NCI-H2196 (cell line): Measurements from ENCODE around the gene AK9.
"Not testable (repeated sequence)": the region's sequence is repeated elsewhere in the genome, so short reads cannot be mapped to it uniquely, and the experiment has no call there.

ENCODE experiments used
- DNase-seq: peaks from one replicate; lab custom pipeline; 2025; ENCODE audit not compliant: unreplicated experiment; lab: John Stamatoyannopoulos, UW

Gene AK9

DNA sequence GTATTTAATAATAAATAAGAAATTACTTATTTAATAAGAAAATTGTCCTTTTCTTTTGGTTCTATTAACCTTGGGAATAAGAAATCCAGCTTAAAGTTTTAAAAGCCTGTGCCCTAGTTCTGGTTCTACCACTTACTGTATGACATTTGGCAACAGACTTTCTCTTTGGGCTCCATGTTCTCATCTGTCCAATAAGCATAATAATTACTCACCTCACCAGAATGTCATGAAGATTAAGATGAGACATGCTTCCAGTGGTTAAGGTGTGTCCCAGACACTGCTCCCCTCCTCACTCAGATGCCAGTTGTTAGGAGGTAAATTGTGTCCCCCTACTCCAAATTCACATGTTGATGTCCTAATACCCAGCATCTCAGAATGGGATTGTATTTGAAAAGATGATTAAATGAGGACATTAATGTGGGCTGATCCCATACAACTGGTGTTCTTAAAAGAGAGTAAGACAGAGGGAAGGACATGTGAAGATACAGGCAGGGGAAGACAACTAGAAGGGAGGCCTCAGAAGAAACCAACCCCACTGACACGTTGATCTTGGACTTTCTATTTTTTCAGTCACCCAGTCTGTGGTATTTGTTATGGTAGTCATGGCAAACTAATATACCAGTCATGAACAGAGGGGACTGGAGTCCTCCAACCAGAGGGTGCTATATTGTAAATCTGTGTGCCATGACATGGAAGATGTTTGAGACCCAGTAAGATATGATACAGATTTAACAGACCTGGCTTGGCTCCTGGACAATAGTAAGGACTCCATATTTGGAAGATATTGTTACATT lies 229.1 kb downstream of the AK9 start:
- no peak for DNase-seq

DNA sequence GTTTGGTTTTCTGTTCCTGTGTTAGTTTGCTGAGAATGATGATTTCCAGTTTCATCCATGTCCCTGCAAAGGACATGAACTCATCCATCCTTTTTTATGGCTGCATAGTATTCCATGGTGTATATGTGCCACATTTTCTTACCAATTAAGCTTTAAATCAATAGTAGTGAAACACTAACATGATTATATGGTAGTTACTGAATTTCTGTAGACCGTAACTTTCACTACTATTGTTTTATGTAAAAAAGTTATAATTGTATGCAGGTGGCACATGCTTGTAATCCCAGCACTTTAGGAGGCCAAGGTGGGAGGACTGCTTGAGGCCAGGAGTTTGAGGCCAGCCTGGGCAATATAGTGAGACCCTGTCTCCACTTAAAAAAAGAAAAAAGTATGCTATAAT lies 229.8 kb downstream of the AK9 start:
- DNase-seq: not testable (repeated sequence)

DNA sequence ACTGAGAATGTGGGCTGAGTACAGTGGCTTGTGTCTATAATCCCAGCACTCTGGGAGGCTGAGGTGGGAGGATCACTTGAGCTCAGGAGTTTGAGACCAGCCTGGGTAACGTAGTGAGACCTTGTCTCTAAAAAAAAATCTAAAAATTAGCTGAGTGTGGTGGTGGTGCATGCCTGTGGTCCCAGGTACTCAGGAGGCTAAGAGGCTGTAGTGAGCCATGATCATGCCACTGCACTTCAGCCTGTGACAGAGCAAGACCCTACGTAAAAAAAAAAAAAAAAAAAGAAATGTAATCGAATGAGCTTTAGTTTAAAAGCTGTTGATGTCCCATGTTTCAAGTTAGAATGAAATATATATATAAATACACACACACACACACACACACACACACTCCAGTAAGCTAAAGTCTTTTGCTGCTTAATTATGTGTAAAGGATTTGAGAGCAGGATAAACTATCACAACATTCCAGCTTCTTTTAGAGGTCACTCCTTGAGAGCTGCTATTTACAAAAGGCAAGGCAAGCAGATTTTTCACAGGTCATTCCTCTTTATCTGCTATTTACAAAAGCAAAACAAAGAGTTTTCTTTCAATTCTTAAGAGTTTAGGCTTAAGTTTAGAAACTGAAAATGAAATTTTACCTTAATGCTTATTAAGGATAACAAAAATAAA lies 230.7 kb downstream of the AK9 start:
- no peak for DNase-seq

DNA sequence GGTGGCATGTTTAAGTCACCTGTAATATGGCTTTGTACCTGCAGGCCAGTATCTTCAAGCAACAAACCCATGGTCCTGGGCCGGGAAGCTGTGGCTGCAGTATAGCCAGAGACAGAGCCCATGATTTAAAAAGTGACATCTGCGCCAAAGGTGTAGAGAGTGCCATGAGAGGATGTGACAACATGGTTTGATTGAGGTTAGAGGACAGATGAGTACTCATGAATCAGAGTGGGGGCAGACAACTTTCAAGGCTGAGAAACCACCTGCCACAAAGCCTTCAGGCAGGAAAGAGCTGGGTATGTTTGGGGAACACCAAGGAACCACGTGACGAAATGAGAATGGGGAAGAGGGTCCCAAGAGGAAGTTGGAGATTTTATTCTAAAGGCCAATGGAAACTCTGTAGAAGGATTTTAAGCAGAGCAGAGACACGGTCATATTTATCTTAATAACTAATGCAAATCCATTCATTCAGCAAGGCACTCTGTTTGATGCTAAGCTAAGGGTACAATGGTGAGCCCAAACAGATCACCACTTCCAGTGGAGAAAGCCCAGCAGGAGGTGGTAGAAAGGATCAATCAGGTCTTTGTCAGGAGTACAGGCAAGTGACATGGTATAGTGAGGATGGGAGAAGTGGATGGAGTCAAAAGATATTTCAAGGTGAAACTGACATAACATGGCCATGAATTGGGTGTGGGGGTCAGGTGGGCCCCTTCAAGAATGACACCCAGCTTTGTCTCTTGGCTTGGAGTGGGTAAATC lies 232.0 kb downstream of the AK9 start:
- no peak for DNase-seq

DNA sequence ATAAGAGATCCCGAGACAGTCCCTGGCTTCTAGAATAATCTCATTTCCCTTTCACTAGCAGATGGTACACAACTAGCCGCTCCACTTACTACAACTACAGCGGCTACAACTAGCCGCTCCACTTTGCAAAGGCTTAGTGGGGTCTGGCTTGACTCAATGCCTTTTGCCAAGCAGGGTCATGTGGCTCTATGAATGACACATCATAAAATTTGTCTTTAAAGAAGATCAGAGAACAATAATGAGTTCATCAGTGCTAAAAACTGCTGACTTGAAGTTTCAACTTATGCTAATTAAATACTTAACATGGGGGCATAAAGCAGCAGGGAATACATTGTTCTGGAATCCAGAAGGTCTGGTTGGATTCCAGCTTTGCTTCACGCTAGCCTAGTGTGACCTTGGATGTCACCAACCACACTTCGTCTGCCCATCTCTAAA lies 233.4 kb downstream of the AK9 start:
- no peak for DNase-seq

DNA sequence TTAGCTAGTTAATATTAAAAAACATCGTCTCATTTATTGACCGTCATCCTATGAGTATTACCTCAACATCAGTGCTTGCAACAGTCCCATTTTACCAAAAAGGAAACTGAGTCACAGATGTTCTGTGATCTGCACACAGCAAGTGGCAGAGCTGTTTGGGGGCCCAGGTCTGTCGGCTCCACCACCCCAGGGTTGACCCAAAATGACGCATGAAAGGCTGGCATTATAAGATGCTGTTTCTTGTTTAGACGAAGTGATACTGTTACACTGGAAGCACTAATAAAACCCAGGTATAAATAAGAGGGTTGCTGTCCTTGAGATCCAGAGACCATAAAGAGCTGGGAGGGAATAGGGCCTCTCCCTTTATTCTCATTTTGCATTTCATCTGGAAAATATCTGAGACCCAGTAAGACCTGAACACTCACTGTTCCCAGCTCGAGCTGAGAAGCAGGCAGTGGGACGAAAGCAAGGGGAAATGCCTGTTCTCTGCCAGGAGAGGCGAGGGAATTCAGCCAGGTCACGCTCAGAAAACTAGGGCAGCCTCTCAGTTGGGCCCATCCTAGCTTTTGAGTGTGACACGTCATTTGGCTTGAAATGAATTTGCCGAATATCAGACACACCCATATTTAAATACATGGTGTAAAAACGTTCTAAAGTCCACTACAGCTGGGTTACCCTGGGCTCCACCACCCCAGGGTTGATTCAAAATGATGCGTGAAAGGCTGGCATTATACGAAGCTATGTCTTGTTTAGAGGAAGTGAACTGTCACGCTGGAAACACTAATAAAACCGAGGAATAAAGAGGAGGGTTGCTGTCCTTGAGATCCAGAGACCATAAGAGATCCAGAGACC lies 234.1 kb downstream of the AK9 start:
- no peak for DNase-seq

DNA sequence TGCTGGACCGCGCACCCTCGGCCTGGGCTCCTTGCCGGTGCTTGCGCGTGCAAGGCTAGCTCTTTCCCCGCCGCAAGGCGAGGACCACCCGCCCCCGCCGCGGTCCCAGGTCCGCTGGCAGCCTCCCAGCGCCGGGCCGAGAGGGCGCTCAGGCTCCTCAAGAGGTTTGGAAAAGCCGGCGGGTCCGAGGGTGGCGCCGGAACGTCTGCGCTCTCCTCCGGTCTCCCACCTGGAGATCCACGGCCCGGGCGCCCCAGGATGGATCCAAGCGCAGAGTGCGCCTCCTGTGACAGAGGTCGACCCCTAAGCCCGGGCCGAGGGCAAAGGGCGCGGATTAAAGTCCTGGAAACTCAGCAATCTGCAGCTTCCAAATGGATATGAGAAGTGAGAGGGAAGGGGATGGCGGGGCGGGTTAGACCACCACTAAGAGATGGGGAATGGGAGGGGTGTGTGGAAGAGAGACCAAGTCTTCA lies 234.9 kb downstream of the AK9 start:
- peak; percentile 50 for DNase-seq

DNA sequence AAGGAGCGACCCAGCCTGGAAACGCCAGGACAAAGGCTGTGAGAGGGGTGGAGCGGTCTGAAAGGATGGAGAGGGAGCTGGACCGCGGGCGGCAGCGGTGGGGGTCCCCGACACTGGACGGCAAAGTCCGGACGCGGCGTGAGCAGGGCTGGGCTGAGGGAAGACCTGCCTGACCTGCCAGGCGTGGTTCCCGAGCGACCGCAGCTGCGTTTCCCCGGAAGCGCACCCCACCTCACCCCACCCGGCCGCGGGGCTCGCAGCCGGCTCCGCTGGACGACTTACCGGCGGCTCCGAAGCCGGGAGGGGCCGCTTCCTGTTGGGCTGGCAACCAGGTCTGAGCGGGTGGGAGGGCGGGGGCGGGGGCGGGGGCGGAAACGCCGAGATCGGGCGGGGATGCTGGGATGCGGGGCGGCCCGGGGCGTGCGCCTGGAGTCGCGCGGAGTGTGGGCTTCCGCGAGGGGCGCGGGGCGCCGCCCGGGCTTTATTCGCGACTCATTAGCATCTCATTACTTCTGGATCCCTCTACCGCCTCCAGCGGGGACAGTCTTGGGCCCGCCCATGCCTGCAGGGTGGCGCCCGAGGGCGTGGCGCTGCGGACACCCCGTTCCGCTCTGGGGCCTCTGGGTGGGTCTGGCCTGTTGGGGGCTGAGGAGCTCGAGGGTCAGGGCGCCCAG lies 235.4 kb downstream of the AK9 start, which contains the start of gene MICAL1:
TSS of gene MICAL1 (minus strand) at position 336 of the 674 bp plus-strand sequence. CDS start 1,576 bp downstream, outside the sequence.
- peak; percentile 74 for DNase-seq

DNA sequence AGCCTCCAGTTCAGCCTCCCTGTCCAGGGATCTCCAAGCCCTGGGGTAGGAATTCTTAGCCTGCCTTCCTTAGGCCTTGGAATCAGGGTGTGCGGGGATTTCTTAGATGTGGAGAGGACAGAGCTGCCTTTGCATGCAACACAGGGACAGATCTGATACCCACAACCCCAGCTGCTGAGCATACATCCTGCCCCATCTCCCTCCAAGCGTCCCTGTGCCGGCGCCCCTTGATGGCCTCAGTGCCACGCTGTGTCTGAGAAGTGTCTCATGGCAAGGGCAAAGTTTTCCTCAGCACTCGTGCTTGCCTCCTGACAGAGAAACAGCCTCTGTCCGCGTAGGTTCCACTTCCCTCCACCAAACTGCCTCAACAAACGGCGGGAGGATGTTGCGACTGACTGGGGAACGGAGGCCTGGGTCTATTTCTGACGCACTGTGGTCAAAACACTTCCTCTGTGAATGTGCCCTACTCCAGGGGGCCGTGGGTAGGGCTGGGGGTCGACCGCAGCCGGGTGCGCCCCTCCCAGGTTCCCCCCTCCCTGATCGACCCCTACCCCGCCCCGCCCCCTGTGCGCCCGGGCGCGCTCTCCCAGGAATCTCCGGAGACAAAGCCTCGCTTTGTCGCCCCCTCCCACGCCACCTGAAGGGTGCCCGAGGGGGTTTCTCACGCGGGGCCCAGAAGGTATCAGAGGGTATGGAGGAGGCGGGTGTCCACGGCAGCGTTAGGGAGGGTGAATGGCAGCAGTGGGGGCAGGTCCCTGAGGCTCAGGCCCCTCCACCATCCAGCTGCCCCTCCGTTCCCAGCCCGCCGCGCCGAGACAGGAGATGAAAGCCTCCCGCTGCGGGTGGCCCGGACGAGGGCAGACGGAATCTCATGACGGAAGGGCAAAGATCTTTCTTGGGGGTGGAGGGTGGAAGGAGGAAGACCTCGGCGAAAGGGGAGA lies 236.2 kb downstream of the AK9 start:
- DNase-seq: no peak

DNA sequence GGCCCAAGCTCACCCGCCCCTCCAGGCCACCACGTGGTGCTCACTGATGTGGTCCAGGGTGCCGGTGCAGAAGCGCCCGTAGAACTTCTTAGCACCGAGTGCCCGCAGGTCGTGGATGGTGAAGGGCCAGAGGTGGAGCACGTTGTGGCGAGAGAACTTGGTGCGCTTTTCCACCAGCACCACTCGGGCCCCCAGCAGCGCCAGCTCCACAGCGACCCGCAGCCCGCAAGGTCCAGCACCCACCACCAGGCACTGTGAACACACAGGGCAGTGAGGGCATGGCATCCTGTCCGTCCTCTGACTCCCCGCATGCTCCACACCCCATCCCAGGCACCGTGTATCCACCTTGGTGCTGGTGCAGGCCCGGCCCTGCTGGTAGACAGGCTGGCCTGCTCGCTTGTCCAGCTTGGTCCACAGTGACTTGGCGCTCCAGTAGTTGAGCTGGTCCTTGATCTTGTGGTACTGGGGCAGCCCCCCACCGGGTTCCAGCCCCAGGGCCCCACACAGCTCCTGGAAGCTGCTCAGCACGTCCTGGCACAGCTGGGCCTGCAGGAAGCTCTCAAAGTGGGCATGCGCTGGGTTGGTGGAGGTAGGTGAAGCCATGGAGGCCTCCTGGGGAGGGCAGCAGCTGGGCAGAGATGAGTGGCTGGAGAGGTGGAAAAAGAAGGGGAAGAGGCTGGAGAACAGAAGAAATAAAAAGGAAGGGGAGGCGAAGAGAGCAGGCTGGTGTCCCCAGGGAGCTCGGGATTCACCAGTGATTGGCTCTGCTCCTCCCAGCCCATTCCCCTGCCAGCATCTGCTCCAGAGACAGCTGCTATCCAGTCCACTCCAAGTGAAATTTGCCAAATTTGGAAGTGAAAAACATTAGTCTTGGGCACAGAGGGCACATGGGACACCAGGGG lies 237.2 kb downstream of the AK9 start:
- no peak for DNase-seq

DNA sequence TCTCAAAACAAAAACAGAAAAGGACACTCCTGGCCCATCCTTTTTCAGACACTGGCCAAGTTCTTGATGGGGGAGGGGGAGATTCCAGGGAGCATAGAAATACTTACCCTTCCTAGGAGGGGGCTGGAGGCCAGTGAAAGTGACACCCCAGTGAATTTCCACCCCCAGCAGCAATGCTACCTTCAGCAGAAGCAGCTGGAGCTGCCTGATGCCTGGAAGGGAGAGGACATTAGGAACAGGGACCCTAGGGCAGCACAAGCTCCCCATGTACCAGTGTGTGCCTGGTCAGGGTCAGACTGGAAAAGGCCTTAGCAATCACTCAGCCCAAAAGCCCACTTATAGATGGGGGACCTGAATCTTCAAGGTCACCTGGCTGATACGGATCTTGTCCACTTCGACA lies 237.8 kb downstream of the AK9 start:
- DNase-seq: no peak

DNA sequence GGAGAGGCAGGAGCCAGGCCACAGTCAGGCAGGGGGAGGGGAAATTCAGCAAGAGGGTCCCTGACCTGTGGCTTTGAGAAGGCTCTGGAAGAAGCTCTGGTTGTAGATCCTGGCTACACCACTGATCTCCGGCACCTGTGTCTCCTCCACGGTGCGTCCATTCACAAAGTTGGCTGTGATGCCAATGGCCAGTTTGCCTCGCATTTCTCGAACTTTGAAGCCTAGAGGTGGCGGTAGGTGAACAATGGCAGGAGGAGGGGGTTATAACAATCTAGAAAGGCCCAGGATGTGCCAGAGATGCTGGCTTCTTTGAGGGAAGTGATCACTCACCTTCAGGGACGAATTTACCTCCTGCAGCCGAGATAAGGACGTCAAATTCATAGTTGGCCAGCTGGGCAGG lies 238.8 kb downstream of the AK9 start:
- DNase-seq: no peak

DNA sequence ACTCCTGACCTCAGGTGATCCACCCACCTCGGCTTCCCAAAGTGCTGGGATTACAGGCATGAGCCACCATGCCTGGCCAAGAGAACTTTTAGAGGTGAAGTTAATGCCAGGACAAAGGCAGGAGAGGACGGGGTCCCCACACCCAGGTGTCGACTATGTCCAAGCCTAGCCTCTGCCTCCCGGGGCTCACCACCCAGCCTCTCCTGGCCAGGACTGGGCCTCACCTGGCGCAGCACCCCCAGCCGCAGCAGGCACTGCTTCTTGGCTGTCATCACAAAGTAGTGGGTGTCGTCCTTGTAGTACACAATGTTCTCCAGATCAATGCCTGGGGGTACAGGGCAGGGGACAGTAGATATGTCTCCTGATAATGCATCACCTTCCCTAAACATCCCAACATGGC lies 239.6 kb downstream of the AK9 start:
- DNase-seq: no peak

DNA sequence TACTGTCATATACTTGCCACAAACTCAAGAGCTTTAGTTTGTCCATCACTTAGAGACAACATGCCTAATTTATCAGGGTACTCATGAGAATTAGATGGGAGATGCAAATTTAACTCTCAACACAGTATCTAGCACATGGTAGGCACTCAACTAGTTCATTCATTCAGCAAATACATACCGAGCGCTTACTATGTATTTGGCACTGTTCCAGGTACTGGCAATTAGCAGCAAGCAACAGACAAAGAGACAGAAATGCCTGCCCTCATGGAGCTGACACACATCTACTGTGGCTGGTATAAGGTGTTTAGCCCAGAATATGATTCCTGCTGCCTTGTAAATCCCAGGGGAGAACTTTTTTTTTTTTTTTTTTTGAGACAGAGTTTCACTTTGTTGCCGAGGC lies 240.2 kb downstream of the AK9 start:
- DNase-seq: no peak

DNA sequence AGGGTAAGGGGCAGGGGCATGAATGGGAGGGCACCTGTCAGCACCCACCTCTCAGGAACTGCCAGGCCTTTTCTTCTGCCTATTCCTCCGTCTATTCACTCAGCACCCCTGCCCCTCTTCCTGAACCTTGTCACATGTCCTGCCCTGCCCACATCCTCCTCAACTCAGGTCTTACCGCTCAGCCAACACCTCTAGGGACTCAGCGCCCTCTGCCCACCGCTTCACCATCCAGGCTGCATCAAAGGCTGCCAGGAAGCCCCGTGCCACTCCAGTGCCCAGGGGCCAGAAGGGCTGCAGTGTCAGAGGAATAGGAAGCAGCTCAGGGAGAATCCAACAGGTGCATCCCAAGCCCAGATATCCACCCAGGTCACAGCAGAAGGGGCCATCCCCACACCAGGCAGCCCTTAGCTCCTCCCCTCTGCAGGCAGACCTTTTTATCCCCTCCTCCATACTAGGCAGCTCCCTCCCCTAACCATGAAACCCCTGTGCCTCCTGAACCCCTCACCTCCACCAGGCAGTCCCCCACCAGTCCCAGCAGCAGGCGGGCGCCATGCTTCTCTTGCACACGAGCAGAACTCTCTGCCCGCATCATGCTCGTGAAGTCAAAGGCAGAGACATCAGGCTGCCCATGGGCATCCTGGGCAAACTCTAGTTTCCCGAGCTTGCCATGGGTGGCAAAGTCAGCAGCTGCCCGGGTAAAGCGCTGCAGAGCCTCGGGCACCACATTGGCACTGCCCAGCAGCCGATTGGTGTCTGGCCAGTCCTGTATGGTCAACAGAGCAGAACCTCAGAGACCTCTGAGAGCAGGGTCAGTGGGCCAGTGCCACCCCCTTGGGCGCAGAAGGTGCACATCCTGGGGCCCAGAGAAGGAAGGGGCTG lies 241.0 kb downstream of the AK9 start:
- DNase-seq: no peak

DNA sequence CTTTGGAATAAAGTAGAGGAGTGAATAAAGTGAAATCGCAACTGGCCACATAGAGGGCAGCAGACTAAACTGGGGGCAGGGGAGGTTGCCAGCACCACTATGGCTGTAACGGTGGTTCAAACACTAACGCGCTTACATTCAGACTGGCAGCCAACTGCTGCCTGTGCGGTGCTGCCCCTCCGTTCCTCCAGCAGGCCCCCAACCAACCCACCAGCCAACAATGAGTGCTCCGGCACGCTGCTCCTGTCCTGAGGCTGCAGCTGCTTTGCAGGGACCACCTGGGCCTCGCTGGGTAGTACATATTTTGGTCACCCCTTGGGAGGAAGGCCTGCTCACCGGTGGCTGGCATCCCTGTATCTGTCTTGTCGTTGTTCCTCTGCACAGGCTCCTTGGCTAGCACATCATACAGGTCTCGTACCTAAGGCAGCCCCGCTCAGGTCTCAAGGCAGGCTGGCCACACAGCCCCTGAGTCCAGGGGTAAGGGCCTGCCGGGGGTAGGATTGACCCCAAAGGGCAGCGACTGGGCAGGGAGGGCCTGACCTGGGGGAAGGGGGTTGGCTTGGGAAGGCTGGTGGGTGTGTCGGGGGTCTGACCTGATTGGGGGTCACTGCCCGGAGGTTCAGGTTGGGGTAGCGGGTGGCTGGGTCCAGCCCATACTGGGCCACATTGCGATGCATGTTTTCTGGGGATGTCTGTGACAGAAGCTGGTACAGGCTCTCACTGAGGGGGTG lies 241.8 kb downstream of the AK9 start:
- DNase-seq: no peak
